ENCODE data around the gene LRRC27. TPM values are rescaled to one million over a fixed set of nuclear protein-coding genes. Genes with fewer than 3 reads are reported as not detected.
"Not testable (repeated sequence)": the region's sequence is repeated elsewhere in the genome, so short reads cannot be mapped to it uniquely, and the experiment has no call there.

The LRRC27 gene
- total RNA-seq, result 3.1 and 5.7 TPM in 2 replicates

GRCh38 chr10:132331601-132332432 is at the start of gene LRRC27:
Gene LRRC27, plus strand, starts transcription at chr10:132332193. Its CDS starts 1,332 bp downstream, at chr10:132333525.
- intact Hi-C loops (cut with micrococcal nuclease), result loop anchor here (1.0 to 5.0 kb wide), 15 partner anchors 12 to 1060 kb away; partner anchors contain the start of genes DPYSL4, INPP5A, MTG1 and PAOX

- intact Hi-C loops (cut with micrococcal nuclease), result no loop called here
Measured at GRCh38 chr10:132282667-132283603, 49.1 kb upstream of the LRRC27 start.

- intact Hi-C loops (cut with micrococcal nuclease), result no loop called here
Measured at GRCh38 chr10:132283604-132284382, 48.2 kb upstream of the LRRC27 start.

- intact Hi-C loops (cut with micrococcal nuclease), result no loop called here
Measured at GRCh38 chr10:132289439-132289838, 42.6 kb upstream of the LRRC27 start.

GRCh38 chr10:132290631-132291030 is 41.4 kb upstream of the LRRC27 start:
- intact Hi-C loops (cut with micrococcal nuclease), result no loop called here

- intact Hi-C loops (cut with micrococcal nuclease), result no loop called here
Measured at GRCh38 chr10:132291826-132292225, 40.2 kb upstream of the LRRC27 start.

GRCh38 chr10:132292287-132293200 is 39.4 kb upstream of the LRRC27 start:
- intact Hi-C loops (cut with micrococcal nuclease), result no loop called here

- intact Hi-C loops (cut with micrococcal nuclease), result no loop called here
Measured at GRCh38 chr10:132293201-132293812, 38.7 kb upstream of the LRRC27 start.

GRCh38 chr10:132293813-132294520 is 38.0 kb upstream of the LRRC27 start:
- intact Hi-C loops (cut with micrococcal nuclease), result no loop called here

- intact Hi-C loops (cut with micrococcal nuclease), result no loop called here
Measured at GRCh38 chr10:132294561-132295318, 37.3 kb upstream of the LRRC27 start.

GRCh38 chr10:132295481-132295880 is 36.5 kb upstream of the LRRC27 start:
- intact Hi-C loops (cut with micrococcal nuclease), result not testable (repeated sequence)

GRCh38 chr10:132296666-132297443 is 35.1 kb upstream of the LRRC27 start:
- intact Hi-C loops (cut with micrococcal nuclease), result no loop called here

- intact Hi-C loops (cut with micrococcal nuclease), result no loop called here
Measured at GRCh38 chr10:132297526-132297925, 34.5 kb upstream of the LRRC27 start.

- intact Hi-C loops (cut with micrococcal nuclease), result no loop called here
Measured at GRCh38 chr10:132298038-132298881, 33.7 kb upstream of the LRRC27 start.

- intact Hi-C loops (cut with micrococcal nuclease), result no loop called here
Measured at GRCh38 chr10:132299371-132300336, 32.3 kb upstream of the LRRC27 start.
